HG03432 (cell line): ENCODE results near the gene WDR19.
"Not testable (repeated sequence)": the region's sequence is repeated elsewhere in the genome, so short reads cannot be mapped to it uniquely, and the experiment has no call there.

Experiments
- ATAC-seq: cut with Tn5 transposase; IDR thresholded peaks from one replicate; pipeline ENCODE4 v1.9.1; 2021; ENCODE audit warnings: mild to moderate bottlenecking, moderate library complexity; ENCODE audit not compliant: unreplicated experiment

The WDR19 gene

DNA sequence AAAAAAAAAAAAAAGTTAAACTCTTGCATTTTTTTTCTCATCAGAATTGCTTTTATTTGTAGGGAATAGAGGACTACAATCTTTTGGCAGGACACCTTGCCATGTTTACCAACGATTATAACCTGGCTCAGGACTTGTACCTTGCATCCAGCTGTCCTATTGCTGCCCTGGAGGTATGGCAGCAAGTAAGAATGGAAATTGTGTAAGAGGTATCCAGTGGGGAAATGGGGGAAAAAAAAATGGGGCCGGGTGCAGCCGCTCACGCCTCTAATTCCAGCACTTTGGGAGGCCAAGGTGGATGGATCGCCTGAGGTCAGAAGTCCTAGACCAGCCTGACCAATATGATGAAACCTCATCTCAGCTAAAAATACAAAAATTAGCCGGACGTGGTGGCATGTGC is 49.8 kb downstream of the WDR19 start:
- no peak for ATAC-seq

- ATAC-seq: no peak
Observed at GRCh38 chr4:39233114-39233513, 50.8 kb downstream of the WDR19 start.

DNA sequence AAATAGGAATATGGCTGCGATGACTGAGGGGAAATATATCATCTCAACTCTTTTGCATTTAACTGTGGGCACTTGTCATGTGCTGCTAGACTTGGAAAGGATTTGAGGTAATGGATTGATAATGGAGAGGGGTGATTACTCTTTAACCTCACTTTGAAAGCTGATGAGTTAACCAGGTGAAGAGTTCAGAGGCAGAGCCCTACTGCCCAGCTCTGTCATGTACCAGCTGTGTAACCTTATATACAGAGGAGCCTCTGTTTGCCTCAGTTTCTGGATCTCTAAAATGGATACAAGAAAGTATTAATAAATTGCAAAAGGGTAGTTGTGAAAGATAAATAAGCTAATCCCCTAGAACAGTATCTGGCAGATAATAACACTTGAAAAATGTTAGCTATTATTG is 51.5 kb downstream of the WDR19 start:
- ATAC-seq: no peak

- no peak for ATAC-seq
Observed at GRCh38 chr4:39235021-39235420, 52.7 kb downstream of the WDR19 start.

DNA sequence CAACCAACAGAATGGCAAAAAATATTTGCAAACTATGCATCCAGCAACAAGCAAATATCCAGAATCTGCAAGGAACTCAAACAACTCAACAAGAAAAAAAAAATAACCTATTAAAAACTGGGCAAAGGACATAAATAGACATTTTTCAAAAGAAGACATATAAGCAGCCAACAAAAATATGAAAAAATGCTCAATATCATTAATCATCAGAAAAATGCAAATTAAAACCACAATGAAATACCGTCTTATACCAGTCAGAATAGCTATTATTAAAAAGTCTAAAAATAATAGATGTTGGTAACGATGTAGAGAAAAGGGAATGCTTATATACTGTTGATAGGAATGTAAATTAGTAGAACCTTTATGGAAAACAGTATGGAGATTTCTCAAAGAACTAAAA is 53.4 kb downstream of the WDR19 start:
- no peak for ATAC-seq

- ATAC-seq: no peak
Observed at GRCh38 chr4:39237179-39237578, 54.9 kb downstream of the WDR19 start.

GRCh38 chr4:39243462-39243861 is 61.1 kb downstream of the WDR19 start:
- no peak for ATAC-seq

DNA sequence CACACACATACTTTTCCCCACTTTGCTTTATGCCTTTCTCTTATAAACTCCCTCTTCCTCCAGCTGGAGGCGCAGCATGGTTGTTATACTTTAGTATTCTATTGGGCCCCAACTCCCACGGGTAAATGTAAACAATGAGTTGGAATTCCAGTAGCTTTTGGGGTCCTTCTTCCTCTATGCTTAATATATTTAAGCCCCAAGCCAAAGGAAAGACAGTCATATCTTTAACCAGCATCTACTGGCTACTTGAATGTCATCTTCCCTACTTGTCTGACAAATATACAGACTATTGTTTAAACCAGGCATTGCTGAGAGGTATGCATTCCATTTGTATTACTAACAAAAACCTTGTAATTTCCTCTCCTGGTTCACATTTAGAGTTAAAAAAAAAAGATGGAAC is 72.9 kb downstream of the WDR19 start:
- no peak for ATAC-seq

DNA sequence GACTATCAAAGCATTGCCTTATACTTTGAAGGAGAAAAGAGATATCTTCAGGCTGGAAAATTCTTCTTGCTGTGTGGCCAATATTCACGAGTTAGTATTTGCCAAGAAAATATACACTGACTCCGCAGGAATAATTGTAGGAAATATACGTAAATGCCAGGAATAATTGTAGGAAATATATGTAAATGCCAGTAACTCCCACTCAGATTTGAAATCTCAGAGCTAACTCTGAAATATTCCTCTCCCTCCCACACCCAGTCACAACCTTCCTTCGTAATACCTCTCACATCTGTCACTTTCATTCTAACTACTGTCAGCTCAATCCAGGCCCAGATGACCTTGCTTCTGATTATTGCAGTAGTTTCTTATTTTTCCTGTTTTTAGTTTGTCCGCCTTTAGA is 73.5 kb downstream of the WDR19 start:
- no peak for ATAC-seq

DNA sequence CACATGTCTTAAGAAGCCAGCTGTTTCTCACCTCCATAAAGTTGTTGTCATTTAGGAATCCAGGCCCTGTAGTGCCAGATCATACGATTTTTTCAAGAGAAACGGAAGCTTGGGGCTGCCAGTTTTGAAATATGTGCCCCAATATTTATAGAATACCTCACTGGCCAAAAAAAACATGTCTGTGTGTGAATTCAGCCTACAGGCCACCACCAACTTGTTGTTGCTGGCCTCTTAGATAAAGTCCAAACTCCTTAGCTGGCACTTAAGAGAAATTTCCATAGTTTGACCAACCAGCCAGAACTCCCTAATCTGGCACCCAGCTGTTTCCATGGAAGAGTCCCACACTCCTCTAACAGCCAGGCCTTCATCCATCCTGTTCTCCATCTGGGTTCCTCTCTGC is 74.1 kb downstream of the WDR19 start:
- no peak for ATAC-seq

GRCh38 chr4:39259571-39260330 is 77.4 kb downstream of the WDR19 start:
- no peak for ATAC-seq

GRCh38 chr4:39263895-39264294 is 81.6 kb downstream of the WDR19 start:
- ATAC-seq: no peak

- no peak for ATAC-seq
Observed at GRCh38 chr4:39274503-39274902, 92.2 kb downstream of the WDR19 start.

DNA sequence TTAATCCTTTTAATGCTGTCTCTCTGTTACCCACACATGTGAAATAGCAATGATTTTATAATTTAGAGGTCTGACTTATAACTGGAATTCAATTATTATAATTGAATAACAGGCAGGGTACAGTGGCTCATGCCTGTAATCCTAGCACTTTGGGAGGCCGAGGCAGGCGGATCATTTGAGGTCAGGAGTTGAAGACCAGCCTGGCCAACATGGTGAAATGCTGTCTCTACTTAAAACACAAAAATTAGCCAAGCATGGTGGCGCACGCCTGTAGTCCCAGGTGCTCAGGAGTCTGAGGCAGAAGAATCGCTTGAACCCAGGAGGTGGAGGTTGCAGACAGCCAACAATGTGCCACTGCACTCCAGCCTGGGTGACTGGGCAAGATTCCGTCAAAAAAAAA is 95.3 kb downstream of the WDR19 start:
- not testable (repeated sequence) for ATAC-seq

DNA sequence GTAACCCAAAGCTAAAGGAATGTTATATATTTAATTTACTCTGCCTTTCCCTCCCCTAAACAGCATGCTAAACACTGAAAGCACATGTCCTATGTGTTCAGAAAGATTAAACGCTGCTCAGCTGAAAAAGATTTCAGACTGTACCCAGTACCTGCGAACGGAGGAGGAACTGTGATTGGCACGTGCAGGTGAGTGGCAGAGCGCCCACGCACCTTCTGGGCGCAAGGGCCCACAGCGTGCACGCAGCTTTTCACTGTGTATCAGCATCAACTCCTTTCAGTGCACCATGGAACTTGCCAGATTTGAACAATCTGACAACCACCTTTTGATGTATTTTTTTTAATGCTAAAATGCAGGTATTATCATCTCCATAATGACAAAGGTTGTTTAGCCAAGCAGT is 96.1 kb downstream of the WDR19 start:
- no peak for ATAC-seq

DNA sequence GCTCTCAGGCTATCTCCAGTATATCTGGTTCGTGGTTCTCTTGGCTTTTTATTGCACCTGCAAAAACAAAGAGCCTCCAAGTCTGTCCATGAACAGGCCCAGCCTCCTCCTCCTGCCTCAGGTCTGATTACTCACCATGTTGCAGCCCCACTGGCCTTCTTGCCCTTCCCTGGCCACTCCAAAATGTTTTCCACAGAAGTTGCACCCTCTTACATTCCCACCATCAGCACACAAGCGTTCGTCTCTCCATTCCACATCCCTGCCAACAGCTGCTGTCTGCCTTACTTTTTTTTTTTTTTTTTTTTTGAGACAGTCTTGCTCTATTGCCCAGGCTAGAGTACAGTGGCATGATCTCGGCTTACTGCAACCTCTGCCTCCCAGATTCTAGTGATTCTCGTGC is 97.1 kb downstream of the WDR19 start:
- no peak for ATAC-seq

- ATAC-seq: no peak
Observed at GRCh38 chr4:39280770-39281169, 98.4 kb downstream of the WDR19 start.

DNA sequence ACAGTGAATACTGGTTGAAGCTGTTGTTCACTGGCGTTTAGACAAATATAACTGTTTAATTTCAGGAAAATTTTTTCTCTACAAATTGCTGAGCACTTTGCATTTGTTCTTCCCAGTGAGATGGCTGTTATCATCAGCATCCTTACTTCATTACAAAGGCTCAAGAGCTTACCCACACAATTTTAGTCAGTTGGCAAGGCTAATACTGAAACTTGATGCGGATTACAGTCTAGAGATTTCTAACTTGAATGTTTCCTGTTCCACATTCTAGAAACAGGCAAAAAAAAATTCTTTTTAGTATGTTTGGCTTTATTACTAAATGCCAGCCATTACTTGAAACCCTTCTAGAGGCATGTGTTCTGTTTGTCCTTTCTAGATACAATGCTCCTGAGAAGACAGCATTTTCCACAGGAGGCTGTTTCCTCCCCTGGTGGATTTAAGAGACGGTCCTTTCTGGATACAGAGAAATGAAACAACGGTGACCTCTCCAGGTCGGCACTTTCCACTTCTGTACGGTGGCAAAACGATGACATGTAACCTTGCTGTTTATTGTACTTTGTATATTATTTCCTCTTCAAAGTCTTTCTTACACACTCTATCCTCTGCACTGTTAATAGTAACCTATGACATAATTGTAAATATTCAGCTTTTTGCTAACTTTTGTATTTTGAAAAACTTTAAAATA is 102.9 kb downstream of the WDR19 start:
- no peak for ATAC-seq

GRCh38 chr4:39285853-39286252 is 103.5 kb downstream of the WDR19 start:
- ATAC-seq: no peak

GRCh38 chr4:39286263-39286662 is 103.9 kb downstream of the WDR19 start:
- no peak for ATAC-seq

- no peak for ATAC-seq
Observed at GRCh38 chr4:39287223-39287622, 104.9 kb downstream of the WDR19 start.

DNA sequence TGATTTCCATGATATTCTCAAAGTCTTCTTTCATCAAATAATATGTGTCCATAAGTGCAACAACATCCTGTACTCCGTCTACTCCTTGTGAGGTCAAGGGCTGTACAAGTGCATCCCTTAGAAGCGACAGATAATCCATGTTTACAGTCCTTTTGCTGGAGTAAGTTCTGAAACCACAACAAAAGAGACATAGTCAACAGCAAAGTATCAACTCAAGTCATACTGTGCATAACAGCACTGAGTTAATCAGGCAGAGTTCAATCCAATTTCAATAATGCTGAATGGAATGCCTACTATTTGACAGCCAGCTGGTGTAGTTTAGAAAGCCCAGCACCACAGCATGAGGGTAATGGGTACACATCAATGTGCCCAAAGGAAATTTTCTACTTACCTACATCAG is 109.4 kb downstream of the WDR19 start:
- no peak for ATAC-seq

DNA sequence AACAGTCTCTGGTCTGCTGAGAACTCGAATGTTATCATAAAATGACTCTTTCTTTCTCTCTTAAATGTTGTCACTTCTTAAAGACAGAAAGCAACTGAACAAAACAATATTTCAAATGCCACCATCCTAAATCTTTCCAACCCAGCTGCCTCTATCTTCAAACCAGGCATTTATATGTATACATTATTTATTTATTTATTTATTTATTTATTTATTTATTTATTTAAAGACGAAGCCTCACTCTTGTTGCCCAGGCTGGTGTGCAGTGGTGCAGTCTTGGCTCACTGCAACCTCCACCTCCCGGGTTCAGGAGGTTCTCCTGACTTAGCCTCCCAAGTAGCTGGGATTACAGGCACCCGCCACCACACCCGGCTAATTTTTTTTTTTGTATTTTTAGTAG is 110.1 kb downstream of the WDR19 start:
- not testable (repeated sequence) for ATAC-seq
